Measurements from ENCODE around the gene OR2T29. TPM values are rescaled to one million over a fixed set of nuclear protein-coding genes. Genes with fewer than 3 reads are reported as not detected.
"Not testable (repeated sequence)": the region's sequence is repeated elsewhere in the genome, so short reads cannot be mapped to it uniquely, and the experiment has no call there.

Gene OR2T29
- not detected for polyA plus RNA-seq (2012; ENCODE audit: insufficient read depth, insufficient read length, low read depth)

DNA sequence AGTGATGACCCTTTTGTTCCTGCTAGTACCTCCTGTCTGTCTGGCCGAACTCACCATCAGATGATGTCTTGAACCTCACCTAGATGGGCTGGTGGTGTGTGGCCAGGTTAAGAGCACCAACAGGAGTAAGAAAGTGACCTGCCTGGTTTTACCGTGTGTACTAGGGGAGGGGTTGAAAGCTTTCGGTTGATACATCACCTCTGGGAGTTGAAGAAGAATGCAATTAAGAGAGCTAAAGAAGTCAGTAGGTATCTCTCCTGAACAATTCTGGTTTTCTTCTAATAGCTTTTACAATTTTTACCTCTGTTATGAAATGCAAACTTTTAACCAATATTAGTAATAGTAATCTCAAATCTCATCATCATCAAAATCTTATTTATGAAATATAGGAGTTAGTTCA is at the start of gene OR2T29:
OR2T29 (minus strand) TSS at position 101 of the 400 bp plus-strand sequence. CDS start 3,281 bp downstream, outside the sequence.
- H3K4me1 ChIP-seq; H3K36me3 ChIP-seq; H3K9me3 ChIP-seq; H3K27me3 ChIP-seq; DNase-seq; H3K4me3 ChIP-seq (ENCODE audit: low read depth, low read length): not testable (repeated sequence)

DNA sequence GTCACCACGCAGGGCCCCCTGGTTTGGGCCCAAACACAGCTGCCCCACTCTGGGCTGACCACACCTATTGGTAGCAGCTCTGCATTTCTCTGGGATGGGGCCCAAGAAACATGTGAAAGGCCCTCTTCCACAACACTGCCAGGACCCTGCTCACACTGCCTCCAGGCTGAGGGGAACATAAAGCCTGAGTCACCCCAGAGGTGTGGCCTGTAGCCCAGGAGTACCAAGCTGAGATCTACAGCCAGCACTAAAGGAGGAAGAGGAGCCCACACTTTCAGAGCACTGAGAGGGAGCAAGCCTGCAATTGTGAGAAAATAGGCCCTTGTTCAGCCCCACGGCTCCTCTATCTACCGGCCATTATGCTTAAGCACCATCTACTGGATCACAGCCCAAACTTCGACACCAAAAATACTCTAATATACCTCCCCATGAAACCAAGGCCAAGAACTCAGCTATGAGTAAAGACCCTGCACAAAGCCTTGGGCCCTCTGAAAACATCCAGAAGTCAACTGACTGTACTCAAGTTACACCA is 49.4 kb upstream of the OR2T29 start:
- TF ChIP-seq, protein P1, sequence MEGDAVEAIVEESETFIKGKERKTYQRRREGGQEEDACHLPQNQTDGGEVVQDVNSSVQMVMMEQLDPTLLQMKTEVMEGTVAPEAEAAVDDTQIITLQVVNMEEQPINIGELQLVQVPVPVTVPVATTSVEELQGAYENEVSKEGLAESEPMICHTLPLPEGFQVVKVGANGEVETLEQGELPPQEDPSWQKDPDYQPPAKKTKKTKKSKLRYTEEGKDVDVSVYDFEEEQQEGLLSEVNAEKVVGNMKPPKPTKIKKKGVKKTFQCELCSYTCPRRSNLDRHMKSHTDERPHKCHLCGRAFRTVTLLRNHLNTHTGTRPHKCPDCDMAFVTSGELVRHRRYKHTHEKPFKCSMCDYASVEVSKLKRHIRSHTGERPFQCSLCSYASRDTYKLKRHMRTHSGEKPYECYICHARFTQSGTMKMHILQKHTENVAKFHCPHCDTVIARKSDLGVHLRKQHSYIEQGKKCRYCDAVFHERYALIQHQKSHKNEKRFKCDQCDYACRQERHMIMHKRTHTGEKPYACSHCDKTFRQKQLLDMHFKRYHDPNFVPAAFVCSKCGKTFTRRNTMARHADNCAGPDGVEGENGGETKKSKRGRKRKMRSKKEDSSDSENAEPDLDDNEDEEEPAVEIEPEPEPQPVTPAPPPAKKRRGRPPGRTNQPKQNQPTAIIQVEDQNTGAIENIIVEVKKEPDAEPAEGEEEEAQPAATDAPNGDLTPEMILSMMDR (IDR thresholded peaks at IDR 0.05; ENCODE audit: low read depth, low read length), result no peak
- Histone ChIP-seq H3K36me3 (no peaks in the 10 kb centered on the region), H3K27me3 (no peaks in the 10 kb centered on the region; the same call in 1 of the 2 replicates), H3K4me1 (no peaks in the 10 kb centered on the region), H3K4me3 (ENCODE audit: low read depth, low read length) (no peak overlapping the region), H3K9me3 (no peaks in the 10 kb centered on the region)
- no peak for DNase-seq

GRCh38 chr1:248610301-248610700 is 47.7 kb upstream of the OR2T29 start:
- Histone ChIP-seq H3K4me1 (no peaks in the 10 kb centered on the region), H3K9me3 (no peaks in the 10 kb centered on the region), H3K36me3 (no peaks in the 10 kb centered on the region), H3K4me3 (ENCODE audit: low read depth, low read length) (no peak overlapping the region), H3K27me3 (no peaks in the 10 kb centered on the region; the same call in 1 of the 2 replicates)
- no peak for DNase-seq
- TF ChIP-seq, protein P1 (IDR thresholded peaks at IDR 0.05; ENCODE audit: low read depth, low read length), result no peak

DNA sequence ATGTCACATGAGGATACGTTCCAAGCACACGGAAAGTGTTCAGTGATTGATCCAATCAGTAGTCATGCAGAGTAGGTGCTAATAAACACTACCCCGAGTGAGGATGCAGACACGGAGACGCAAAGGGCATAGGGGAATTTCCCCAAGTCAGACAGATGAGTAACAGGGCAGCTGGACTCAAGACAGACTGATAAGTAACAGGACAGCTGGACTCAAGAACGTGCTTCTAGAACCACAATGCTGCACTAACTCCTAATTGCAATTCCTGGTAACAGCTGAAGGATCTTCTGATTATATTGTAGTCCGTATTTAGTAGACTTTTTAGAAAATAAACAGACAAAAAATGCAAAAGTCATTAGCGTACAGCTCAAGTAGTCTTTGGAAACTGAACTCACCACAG is 36.8 kb upstream of the OR2T29 start:
- Histone ChIP-seq H3K4me1 (no peaks in the 10 kb centered on the region), H3K9me3 (no peaks in the 10 kb centered on the region), H3K36me3 (no peaks in the 10 kb centered on the region), H3K4me3 (ENCODE audit: low read depth, low read length) (no peak overlapping the region), H3K27me3 (no peaks in the 10 kb centered on the region)
- TF ChIP-seq, protein P1 (IDR thresholded peaks at IDR 0.05; ENCODE audit: low read depth, low read length), result no peak
- no peak for DNase-seq

- DNase-seq, result no peak
- Histone ChIP-seq H3K4me1 (no peaks in the 10 kb centered on the region), H3K4me3 (ENCODE audit: low read depth, low read length) (no peak within 1 kb of the TSS), H3K36me3 (no peaks in the 10 kb centered on the region), H3K9me3 (no peaks in the 10 kb centered on the region), H3K27me3 (no peaks in the 10 kb centered on the region)
- TF ChIP-seq, protein P1 (IDR thresholded peaks at IDR 0.05; ENCODE audit: low read depth, low read length), result no peak
Observed at GRCh38 chr1:248597589-248597988, 35.0 kb upstream of the OR2T29 start, which contains the start of gene OR2T10. Gene OR2T10 (minus strand): TSS chr1:248597700. CDS start chr1:248593768, 3,932 bp downstream.

- Histone ChIP-seq H3K4me1 (no peaks in the 10 kb centered on the region), H3K9me3 (no peaks in the 10 kb centered on the region), H3K4me3 (ENCODE audit: low read depth, low read length) (no peak overlapping the region), H3K36me3 (no peaks in the 10 kb centered on the region), H3K27me3 (no peaks in the 10 kb centered on the region)
- TF ChIP-seq, protein P1 (IDR thresholded peaks at IDR 0.05; ENCODE audit: low read depth, low read length), result no peak
- no peak for DNase-seq
Observed at GRCh38 chr1:248596615-248597014, 34.0 kb upstream of the OR2T29 start.

Measured in BE2C (cell line).